Caco-2 (cell line): ENCODE data around the gene PRR13. TPM values are rescaled to one million over a fixed set of nuclear protein-coding genes. Genes with fewer than 3 reads are reported as not detected.

Experiments
- BruUV-seq: library from RNA; stranded (reverse); fragments of 400-500 nt; replicated peaks from 2 replicates; lab custom pipeline; 2021; lab: Mats Ljungman, UMichigan
- CTCF ChIA-PET: fragments of 300-600 bp; sonication (Branson Sonifier 250); formaldehyde crosslinking; loops from one replicate; lab custom pipeline; 2022; ENCODE audit warnings: antibody characterized with exemption; lab: Charles Lee
- POLR2A ChIA-PET: fragments of 300-600 bp; sonication (Branson Sonifier 250); formaldehyde crosslinking; loops from one replicate; lab custom pipeline; 2022; ENCODE audit warnings: antibody characterized with exemption; lab: Charles Lee
- DNase-seq, 2 experiments: peaks; one replicate each; pipeline versions ENCODE4 v3.0.0 to v3.0.0-alpha.2; 2020 to 2022
- H3K27me3 ChIP-seq: replicated peaks from 2 replicates; pipeline ENCODE4 v1.6.0; 2011; ENCODE audit warnings: low read length; ENCODE audit not compliant: control insufficient read depth, insufficient read depth
- H3K36me3 ChIP-seq: 2 replicates; pipeline ENCODE4 v1.5.1; 2011; ENCODE audit warnings: low read length; ENCODE audit not compliant: control insufficient read depth, insufficient read depth
- H3K4me1 ChIP-seq: fragments of 250-450 bp; sonication (Bioruptor Pico); 2 replicates; pipeline ENCODE4 v1.5.1; 2020; ENCODE audit warnings: mild to moderate bottlenecking
- H3K4me3 ChIP-seq: 2 replicates; pipeline ENCODE4 v1.5.1; 2011; ENCODE audit warnings: low read depth, mild to moderate bottlenecking, control low read depth, low read length
- H3K9me3 ChIP-seq: fragments of 250-450 bp; sonication (Bioruptor Pico); 2 replicates; pipeline ENCODE4 v1.5.1; 2020; ENCODE audit warnings: mild to moderate bottlenecking, moderate library complexity
- H3K27ac Mint-ChIP-seq: one replicate; pipeline ENCODE4 v1.8.0; 2022; ENCODE audit warnings: mixed read lengths; ENCODE audit not compliant: unreplicated experiment
- H3K27me3 Mint-ChIP-seq: one replicate; pipeline ENCODE4 v1.8.0; 2022; ENCODE audit warnings: mixed read lengths; ENCODE audit not compliant: insufficient read depth, unreplicated experiment
- H3K36me3 Mint-ChIP-seq: one replicate; pipeline ENCODE4 v1.8.0; 2022; ENCODE audit warnings: mild to moderate bottlenecking, mixed read lengths; ENCODE audit not compliant: insufficient read depth, unreplicated experiment
- H3K4me1 Mint-ChIP-seq: one replicate; pipeline ENCODE4 v1.8.0; 2022; ENCODE audit warnings: low read depth, mixed read lengths; ENCODE audit not compliant: unreplicated experiment
- H3K4me3 Mint-ChIP-seq: one replicate; pipeline ENCODE4 v1.8.0; 2022; ENCODE audit warnings: mild to moderate bottlenecking, moderate library complexity, mixed read lengths; ENCODE audit not compliant: unreplicated experiment
- H3K9me3 Mint-ChIP-seq: one replicate; pipeline ENCODE4 v1.8.0; 2022; ENCODE audit warnings: mixed read lengths; ENCODE audit not compliant: unreplicated experiment
- intact Hi-C: fragments of 100-400 bp; cut with micrococcal nuclease; formaldehyde crosslinking; loops from one replicate; pipeline ENCODE4 v1.10.0; 2022; ENCODE audit not compliant: unreplicated experiment
- total RNA-seq: library from RNA; stranded (reverse); gene quantifications from 2 replicates; pipeline ENCODE4 v1.2.3, GENCODE V29; 2022
- TF ChIP-seq, protein P1 (sequence below), 2 experiments: fragments of 200-600 bp in 1 of 2; IDR thresholded peaks; 1 replicate in 1 of 2; 2 replicates in 1 of 2; pipeline versions ENCODE4 v1.5.1 to v1.8.0; 2011 to 2022; ENCODE audit warnings: antibody characterized with exemption in 1 of 2, control low read depth in 1 of 2, inconsistent platforms in 1 of 2, low read depth in 1 of 2, low read length in 1 of 2, mild to moderate bottlenecking in 1 of 2, moderate library complexity in 1 of 2; ENCODE audit not compliant: insufficient read depth in 1 of 2, severe bottlenecking in 1 of 2, unreplicated experiment in 1 of 2

The PRR13 gene
- total RNA-seq, 1 experiment from 2014 or later, result 400 TPM

DNA sequence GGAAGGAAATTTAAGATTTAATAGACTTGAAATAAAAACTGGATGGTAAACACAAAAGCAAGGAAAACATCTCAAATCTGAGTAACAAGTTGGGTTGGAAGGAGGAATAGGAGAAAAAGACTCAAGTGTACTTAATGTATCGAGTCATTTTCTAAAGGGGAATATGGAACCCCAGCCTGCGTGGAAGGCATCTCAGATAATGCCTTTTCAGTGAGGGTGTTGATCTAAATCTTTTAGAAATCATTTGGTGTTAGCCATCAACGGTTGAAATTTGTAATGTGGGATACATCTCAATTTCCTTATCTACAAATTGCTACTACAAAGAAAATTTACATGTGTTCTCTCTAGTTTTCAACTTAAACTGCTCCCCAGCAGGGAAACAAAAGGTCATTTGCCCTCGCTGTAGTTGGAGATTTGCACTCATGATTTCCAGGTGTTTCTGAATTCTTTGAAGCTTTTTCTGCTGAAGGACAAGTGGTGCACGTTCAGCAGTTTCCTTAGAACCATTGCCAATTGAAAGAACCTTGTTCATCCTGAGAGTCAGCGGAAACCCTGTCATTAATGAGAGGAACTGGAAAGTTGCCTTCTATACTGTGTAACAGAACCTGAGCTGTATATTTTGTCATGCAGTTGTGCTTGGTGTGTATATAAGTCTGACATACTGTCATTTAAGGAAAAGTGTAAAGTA is 12.6 kb downstream of the PRR13 start:
- H3K36me3 ChIP-seq, result peaks cover 11% of the 10 kb centered on the region

DNA sequence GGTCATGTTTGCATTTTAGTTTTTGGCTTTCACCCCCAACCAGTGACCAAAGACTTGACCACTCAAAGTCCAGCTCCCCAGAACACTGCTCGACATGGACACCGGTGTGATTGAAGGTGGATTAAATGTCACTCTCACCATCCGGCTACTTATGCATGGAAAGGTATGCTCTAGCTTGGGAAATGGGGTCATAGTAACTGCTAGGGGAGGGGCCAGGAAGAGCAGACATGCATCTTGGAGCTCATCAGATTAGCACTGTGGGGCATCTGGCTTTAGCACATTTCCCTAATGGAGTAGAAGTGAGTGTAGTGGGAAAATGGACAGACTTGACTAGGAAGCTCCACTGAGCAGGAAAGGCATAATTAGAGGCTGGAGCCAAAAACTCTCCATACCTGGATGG is 13.2 kb downstream of the PRR13 start:
- TF ChIP-seq, protein P1, sequence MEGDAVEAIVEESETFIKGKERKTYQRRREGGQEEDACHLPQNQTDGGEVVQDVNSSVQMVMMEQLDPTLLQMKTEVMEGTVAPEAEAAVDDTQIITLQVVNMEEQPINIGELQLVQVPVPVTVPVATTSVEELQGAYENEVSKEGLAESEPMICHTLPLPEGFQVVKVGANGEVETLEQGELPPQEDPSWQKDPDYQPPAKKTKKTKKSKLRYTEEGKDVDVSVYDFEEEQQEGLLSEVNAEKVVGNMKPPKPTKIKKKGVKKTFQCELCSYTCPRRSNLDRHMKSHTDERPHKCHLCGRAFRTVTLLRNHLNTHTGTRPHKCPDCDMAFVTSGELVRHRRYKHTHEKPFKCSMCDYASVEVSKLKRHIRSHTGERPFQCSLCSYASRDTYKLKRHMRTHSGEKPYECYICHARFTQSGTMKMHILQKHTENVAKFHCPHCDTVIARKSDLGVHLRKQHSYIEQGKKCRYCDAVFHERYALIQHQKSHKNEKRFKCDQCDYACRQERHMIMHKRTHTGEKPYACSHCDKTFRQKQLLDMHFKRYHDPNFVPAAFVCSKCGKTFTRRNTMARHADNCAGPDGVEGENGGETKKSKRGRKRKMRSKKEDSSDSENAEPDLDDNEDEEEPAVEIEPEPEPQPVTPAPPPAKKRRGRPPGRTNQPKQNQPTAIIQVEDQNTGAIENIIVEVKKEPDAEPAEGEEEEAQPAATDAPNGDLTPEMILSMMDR (IDR thresholded peaks at IDR 0.05; ENCODE audit: insufficient read depth in 1 of 2, low read depth in 1 of 2, low read length in 1 of 2, severe bottlenecking in 1 of 2, unreplicated experiment in 1 of 2), result no peak
- Histone ChIP-seq H3K4me3 (no peak overlapping the region), H3K9me3 (no peaks in the 10 kb centered on the region), H3K4me1 (peaks cover 18% of the 10 kb centered on the region), H3K36me3 (peaks cover 11% of the 10 kb centered on the region), H3K27me3 (no peaks in the 10 kb centered on the region)
- H3K4me3 Mint-ChIP-seq, result peak overlapping the region; percentile 79
- H3K36me3 Mint-ChIP-seq, result peaks cover 84% of the 10 kb centered on the region
- BruUV-seq, result no TSS peak
- ChIA-PET CTCF (no interaction called here), POLR2A (interaction anchor here (0.7 to 1.4 kb wide), 2 partner anchors 23 to 130 kb away, joined by 3 to 4 read pairs; no protein-coding TSS in a partner anchor)
- no peak for DNase-seq
- no peaks in the 10 kb centered on the region for H3K9me3 Mint-ChIP-seq
- H3K4me1 Mint-ChIP-seq, result peaks cover 26% of the 10 kb centered on the region
- intact Hi-C loops, result no loop called here
- peak overlapping the region; percentile 94 for H3K27ac Mint-ChIP-seq
- no peaks in the 10 kb centered on the region for H3K27me3 Mint-ChIP-seq

More for the DNA sequence above, 12.6 kb downstream of the PRR13 start:
- H3K36me3 Mint-ChIP-seq, result peaks cover 78% of the 10 kb centered on the region
- no peak overlapping the region for H3K4me3 ChIP-seq
- intact Hi-C loops, result no loop called here
- ChIA-PET CTCF (no interaction called here), POLR2A (interaction anchor here (1.4 kb wide), 1 partner anchor 24 kb away, joined by 4 read pairs; no protein-coding TSS in a partner anchor)
- no peak for DNase-seq
- H3K4me1 Mint-ChIP-seq, result peaks cover 26% of the 10 kb centered on the region
- no peaks in the 10 kb centered on the region for H3K9me3 Mint-ChIP-seq
- no peaks in the 10 kb centered on the region for H3K9me3 ChIP-seq
- BruUV-seq, result no TSS peak
- H3K27me3 Mint-ChIP-seq, result no peaks in the 10 kb centered on the region
- no peaks in the 10 kb centered on the region for H3K27me3 ChIP-seq
- TF ChIP-seq, protein P1 (IDR thresholded peaks at IDR 0.05; ENCODE audit: insufficient read depth in 1 of 2, low read depth in 1 of 2, low read length in 1 of 2, severe bottlenecking in 1 of 2, unreplicated experiment in 1 of 2), result no peak
- peak overlapping the region; percentile 94 for H3K27ac Mint-ChIP-seq
- peaks cover 18% of the 10 kb centered on the region for H3K4me1 ChIP-seq
- H3K4me3 Mint-ChIP-seq, result peak overlapping the region; percentile 79

DNA sequence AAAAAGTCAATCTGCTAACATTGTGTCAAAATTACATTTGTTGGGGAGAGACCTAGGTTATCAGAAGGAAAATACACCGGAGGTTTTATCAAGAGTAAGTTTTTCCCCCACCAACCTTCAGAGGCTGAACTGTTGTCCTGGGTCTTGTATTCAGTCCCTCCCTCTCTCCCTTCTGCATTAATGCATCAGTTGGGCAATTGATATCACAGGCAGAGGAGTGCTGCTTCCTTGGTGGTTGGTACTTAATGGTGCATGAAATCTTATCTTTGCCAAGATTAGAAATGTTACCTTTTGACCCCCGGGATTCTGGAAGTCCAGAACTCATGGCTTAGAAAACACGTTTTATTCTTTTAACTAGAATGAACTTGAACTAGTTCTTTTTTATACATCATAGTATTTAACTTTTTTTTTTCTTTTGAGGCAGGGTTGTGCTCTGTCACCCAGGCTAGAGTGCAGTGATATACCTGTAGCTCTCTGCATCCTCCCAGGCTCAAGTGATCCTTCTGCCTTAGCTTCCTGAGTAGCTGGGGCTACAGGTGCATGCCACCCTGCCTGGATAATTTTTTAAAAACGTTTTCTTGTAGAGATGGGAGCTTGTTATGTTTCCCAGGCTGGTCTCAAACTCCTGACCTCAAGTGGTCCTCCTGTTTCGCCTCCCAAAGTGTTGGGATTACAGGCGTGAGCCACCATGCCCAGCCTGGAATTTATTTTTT is 15.3 kb downstream of the PRR13 start:
- no peak overlapping the region for H3K4me3 Mint-ChIP-seq
- Histone ChIP-seq H3K36me3 (peaks cover 16% of the 10 kb centered on the region), H3K27me3 (no peaks in the 10 kb centered on the region), H3K9me3 (no peaks in the 10 kb centered on the region), H3K4me1 (peaks cover 18% of the 10 kb centered on the region), H3K4me3 (no peak overlapping the region)
- no peak for DNase-seq
- H3K9me3 Mint-ChIP-seq, result no peaks in the 10 kb centered on the region
- ChIA-PET CTCF (no interaction called here), POLR2A (no interaction called here)
- peaks cover 34% of the 10 kb centered on the region for H3K4me1 Mint-ChIP-seq
- peaks cover 100% of the 10 kb centered on the region for H3K36me3 Mint-ChIP-seq
- TF ChIP-seq, protein P1 (IDR thresholded peaks at IDR 0.05; ENCODE audit: insufficient read depth in 1 of 2, low read depth in 1 of 2, low read length in 1 of 2, severe bottlenecking in 1 of 2, unreplicated experiment in 1 of 2), result no peak
- intact Hi-C loops, result no loop called here
- H3K27ac Mint-ChIP-seq, result no peak overlapping the region
- no TSS peak for BruUV-seq
- H3K27me3 Mint-ChIP-seq, result no peaks in the 10 kb centered on the region
